NCI-H146 treated with DMSO at 0.1 percent for 48 hours (cell line): Measurements from ENCODE around the gene ENPP7.
A peak's percentile ranks its signal among the peaks of the same experiment; 100 is the strongest.

ENCODE experiments used
- DNase-seq: peaks from one replicate; lab custom pipeline; 2025; ENCODE audit not compliant: unreplicated experiment; lab: John Stamatoyannopoulos, UW

Gene ENPP7

GRCh38 chr17:79702550-79703236 is 28.1 kb upstream of the ENPP7 start:
- DNase-seq = no peak

- DNase-seq = no peak
Observed at GRCh38 chr17:79704691-79705090, 26.1 kb upstream of the ENPP7 start.

GRCh38 chr17:79705674-79706073 is 25.1 kb upstream of the ENPP7 start:
- DNase-seq = no peak

GRCh38 chr17:79706931-79707850 is 23.6 kb upstream of the ENPP7 start:
- DNase-seq = no peak

- DNase-seq = no peak
Observed at GRCh38 chr17:79707931-79708891, 22.5 kb upstream of the ENPP7 start.

GRCh38 chr17:79711715-79712305 is 18.9 kb upstream of the ENPP7 start:
- no peak for DNase-seq

GRCh38 chr17:79713391-79713790 is 17.4 kb upstream of the ENPP7 start:
- no peak for DNase-seq

GRCh38 chr17:79714176-79715097 is 16.3 kb upstream of the ENPP7 start:
- no peak for DNase-seq

- DNase-seq = no peak
Observed at GRCh38 chr17:79715098-79715942, 15.4 kb upstream of the ENPP7 start.

GRCh38 chr17:79715943-79716797 is 14.6 kb upstream of the ENPP7 start:
- DNase-seq = no peak

GRCh38 chr17:79720705-79721292 is 9.9 kb upstream of the ENPP7 start:
- DNase-seq = no peak

- no peak for DNase-seq
Observed at GRCh38 chr17:79721993-79722671, 8.6 kb upstream of the ENPP7 start.

GRCh38 chr17:79722787-79723186 is 8.0 kb upstream of the ENPP7 start:
- DNase-seq = no peak

GRCh38 chr17:79728169-79728907 is 2.4 kb upstream of the ENPP7 start:
- DNase-seq = peak; percentile 77

GRCh38 chr17:79728908-79729471 is 1.8 kb upstream of the ENPP7 start:
- no peak for DNase-seq

GRCh38 chr17:79729761-79730160 is 982 bp upstream of the ENPP7 start:
- no peak for DNase-seq
